Measurements from ENCODE around the gene FBXL22.

DNA sequence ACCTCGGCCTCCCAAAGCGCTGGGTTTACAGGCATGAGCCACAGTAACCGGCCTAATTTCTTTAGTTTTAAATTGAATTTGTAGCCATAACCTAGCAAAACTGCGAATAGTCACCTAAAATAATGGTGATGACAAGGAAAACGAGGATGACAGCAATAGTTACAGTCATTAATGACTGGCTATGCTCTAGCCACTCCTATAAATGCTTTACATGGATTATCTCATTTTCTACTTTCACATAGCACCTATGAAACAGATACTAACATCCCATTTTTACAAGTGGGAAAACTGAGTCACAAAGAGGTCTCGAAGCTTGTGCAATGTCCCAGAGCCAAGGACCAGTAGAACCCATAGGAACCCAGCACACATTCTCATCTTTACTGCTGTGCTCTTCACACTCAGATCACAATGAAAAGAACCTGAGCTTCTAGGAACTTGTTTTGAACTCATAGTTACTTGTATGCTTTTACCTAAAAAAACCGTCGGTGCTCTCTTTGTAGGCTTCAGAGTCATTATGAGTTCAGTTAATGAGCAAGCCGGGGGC is 39.4 kb downstream of the FBXL22 start:
- TF ChIP-seq, protein P1, sequence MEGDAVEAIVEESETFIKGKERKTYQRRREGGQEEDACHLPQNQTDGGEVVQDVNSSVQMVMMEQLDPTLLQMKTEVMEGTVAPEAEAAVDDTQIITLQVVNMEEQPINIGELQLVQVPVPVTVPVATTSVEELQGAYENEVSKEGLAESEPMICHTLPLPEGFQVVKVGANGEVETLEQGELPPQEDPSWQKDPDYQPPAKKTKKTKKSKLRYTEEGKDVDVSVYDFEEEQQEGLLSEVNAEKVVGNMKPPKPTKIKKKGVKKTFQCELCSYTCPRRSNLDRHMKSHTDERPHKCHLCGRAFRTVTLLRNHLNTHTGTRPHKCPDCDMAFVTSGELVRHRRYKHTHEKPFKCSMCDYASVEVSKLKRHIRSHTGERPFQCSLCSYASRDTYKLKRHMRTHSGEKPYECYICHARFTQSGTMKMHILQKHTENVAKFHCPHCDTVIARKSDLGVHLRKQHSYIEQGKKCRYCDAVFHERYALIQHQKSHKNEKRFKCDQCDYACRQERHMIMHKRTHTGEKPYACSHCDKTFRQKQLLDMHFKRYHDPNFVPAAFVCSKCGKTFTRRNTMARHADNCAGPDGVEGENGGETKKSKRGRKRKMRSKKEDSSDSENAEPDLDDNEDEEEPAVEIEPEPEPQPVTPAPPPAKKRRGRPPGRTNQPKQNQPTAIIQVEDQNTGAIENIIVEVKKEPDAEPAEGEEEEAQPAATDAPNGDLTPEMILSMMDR (IDR thresholded peaks at IDR 0.05 in 8 of 11, conservative IDR thresholded peaks at IDR 0.05 in 3 of 11): no peak
- no peak for TF ChIP-seq POLR2A (IDR thresholded peaks at IDR 0.05)
